Measurements from ENCODE around the gene RAB4A. TPM values are rescaled to one million over a fixed set of nuclear protein-coding genes. Genes with fewer than 3 reads are reported as not detected.

RAB4A gene
- total RNA-seq, 2 donors from 2014 or later = 31.0 to 32.2 TPM

GRCh38 chr1:229238231-229238630, 32.7 kb upstream of the RAB4A start:
- H3K27ac Mint-ChIP-seq = no peak overlapping the region
- peaks cover 0 to 5% of the 10 kb centered on the region in 2 donors for H3K9me3 Mint-ChIP-seq
- DNase-seq (ENCODE audit: low spot score in 2 of 2) (no peak), ATAC-seq (no peak)
- no peaks in the 10 kb centered on the region for H3K36me3 Mint-ChIP-seq

- H3K9me3 Mint-ChIP-seq = peaks cover 5 to 11% of the 10 kb centered on the region in 2 donors
- H3K36me3 Mint-ChIP-seq = peaks cover 0 to 4% of the 10 kb centered on the region in 2 donors
- H3K27ac Mint-ChIP-seq = no peak overlapping the region
- ATAC-seq (no peak), DNase-seq (ENCODE audit: low spot score in 2 of 2) (no peak)
Measured at GRCh38 chr1:229238674-229239415, 32.1 kb upstream of the RAB4A start.

GRCh38 chr1:229240532-229240931, 30.4 kb upstream of the RAB4A start:
- no peak for DNase-seq (ENCODE audit: low spot score in 2 of 2)
- ATAC-seq = no peak
- Mint-ChIP-seq H3K36me3 (peaks cover 6 to 11% of the 10 kb centered on the region in 2 donors), H3K27ac (no peak overlapping the region), H3K9me3 (peaks cover 14 to 20% of the 10 kb centered on the region in 2 donors)

- Mint-ChIP-seq H3K27ac (no peak overlapping the region), H3K36me3 (peaks cover 6 to 11% of the 10 kb centered on the region in 2 donors), H3K9me3 (peaks cover 14 to 20% of the 10 kb centered on the region in 2 donors)
- ATAC-seq (no peak), DNase-seq (ENCODE audit: low spot score in 2 of 2) (no peak)
Measured at GRCh38 chr1:229241390-229241789, 29.5 kb upstream of the RAB4A start.

- Mint-ChIP-seq H3K27ac (no peak overlapping the region), H3K9me3 (peaks cover 14 to 20% of the 10 kb centered on the region in 2 donors), H3K36me3 (peaks cover 6 to 11% of the 10 kb centered on the region in 2 donors)
- DNase-seq (ENCODE audit: low spot score in 2 of 2) = no peak
- no peak for ATAC-seq
Measured at GRCh38 chr1:229243638-229244037, 27.3 kb upstream of the RAB4A start.

- no peak overlapping the region for H3K27ac Mint-ChIP-seq
- ATAC-seq = no peak
- DNase-seq (ENCODE audit: low spot score in 2 of 2) = no peak
- peaks cover 14 to 20% of the 10 kb centered on the region in 2 donors for H3K9me3 Mint-ChIP-seq
- peaks cover 6 to 11% of the 10 kb centered on the region in 2 donors for H3K36me3 Mint-ChIP-seq
Measured at GRCh38 chr1:229244091-229244490, 26.8 kb upstream of the RAB4A start.

- H3K9me3 Mint-ChIP-seq = peaks cover 14 to 20% of the 10 kb centered on the region in 2 donors
- ATAC-seq = no peak
- H3K27ac Mint-ChIP-seq = no peak overlapping the region
- no peak for DNase-seq (ENCODE audit: low spot score in 2 of 2)
- H3K36me3 Mint-ChIP-seq = peaks cover 6 to 11% of the 10 kb centered on the region in 2 donors
Measured at GRCh38 chr1:229247871-229248270, 23.0 kb upstream of the RAB4A start.

GRCh38 chr1:229248821-229249817, 21.8 kb upstream of the RAB4A start:
- Mint-ChIP-seq H3K27ac (no peak overlapping the region), H3K9me3 (peaks cover 6 to 12% of the 10 kb centered on the region in 2 donors), H3K36me3 (peaks cover 6% of the 10 kb centered on the region in 2 donors)
- no peak for DNase-seq (ENCODE audit: low spot score in 2 of 2)
- ATAC-seq = no peak

- no peak for DNase-seq (ENCODE audit: low spot score in 2 of 2)
- ATAC-seq = no peak
Measured at GRCh38 chr1:229249854-229250644, 20.9 kb upstream of the RAB4A start.

GRCh38 chr1:229251185-229251584, 19.7 kb upstream of the RAB4A start:
- DNase-seq (ENCODE audit: low spot score in 2 of 2) (no peak), ATAC-seq (no peak)
- Mint-ChIP-seq H3K36me3 (no peaks in the 10 kb centered on the region), H3K27ac (no peak overlapping the region), H3K9me3 (peaks cover 0 to 5% of the 10 kb centered on the region in 2 donors)

More at GRCh38 chr1:229249854-229250644, 20.9 kb upstream of the RAB4A start:
- Mint-ChIP-seq H3K36me3 (no peaks in the 10 kb centered on the region), H3K9me3 (peaks cover 0 to 5% of the 10 kb centered on the region in 2 donors), H3K27ac (no peak overlapping the region)

GRCh38 chr1:229252228-229252984, 18.5 kb upstream of the RAB4A start:
- Mint-ChIP-seq H3K27ac (peak overlapping the region in 1 of 2 donors; percentile 61), H3K9me3 (peaks cover 0 to 5% of the 10 kb centered on the region in 2 donors), H3K36me3 (no peaks in the 10 kb centered on the region)
- DNase-seq (ENCODE audit: low spot score in 2 of 2) = no peak
- ATAC-seq = no peak

GRCh38 chr1:229253151-229253974, 17.5 kb upstream of the RAB4A start:
- Mint-ChIP-seq H3K36me3 (no peaks in the 10 kb centered on the region), H3K9me3 (peaks cover 0 to 5% of the 10 kb centered on the region in 2 donors), H3K27ac (peak overlapping the region in 1 of 2 donors; percentile 61)
- peak; percentile 65 to 78 for ATAC-seq
- no peak for DNase-seq (ENCODE audit: low spot score in 2 of 2)

GRCh38 chr1:229254910-229255541, 15.9 kb upstream of the RAB4A start:
- H3K9me3 Mint-ChIP-seq = peaks cover 0 to 5% of the 10 kb centered on the region in 2 donors
- ATAC-seq (peak; percentile 46 to 57), DNase-seq (ENCODE audit: low spot score in 2 of 2) (no peak)
- H3K36me3 Mint-ChIP-seq = no peaks in the 10 kb centered on the region
- H3K27ac Mint-ChIP-seq = peak overlapping the region in 1 of 2 donors; percentile 36

- no peak overlapping the region for H3K27ac Mint-ChIP-seq
- ATAC-seq (peak in 1 of 2 donors; percentile 41), DNase-seq (ENCODE audit: low spot score in 2 of 2) (peak in 1 of 2 donors; percentile 62)
- no peaks in the 10 kb centered on the region for H3K9me3 Mint-ChIP-seq
- H3K36me3 Mint-ChIP-seq = no peaks in the 10 kb centered on the region
Measured at GRCh38 chr1:229258031-229258756, 12.7 kb upstream of the RAB4A start.
